A204.1 (cell line): ENCODE data around the gene GNS.

Source experiments
- FAIRE-seq: peaks from 2 replicates; lab custom pipeline; 2012; peaks lifted over from hg19 to GRCh38; lab: Jason Lieb, UNC

Gene GNS

DNA sequence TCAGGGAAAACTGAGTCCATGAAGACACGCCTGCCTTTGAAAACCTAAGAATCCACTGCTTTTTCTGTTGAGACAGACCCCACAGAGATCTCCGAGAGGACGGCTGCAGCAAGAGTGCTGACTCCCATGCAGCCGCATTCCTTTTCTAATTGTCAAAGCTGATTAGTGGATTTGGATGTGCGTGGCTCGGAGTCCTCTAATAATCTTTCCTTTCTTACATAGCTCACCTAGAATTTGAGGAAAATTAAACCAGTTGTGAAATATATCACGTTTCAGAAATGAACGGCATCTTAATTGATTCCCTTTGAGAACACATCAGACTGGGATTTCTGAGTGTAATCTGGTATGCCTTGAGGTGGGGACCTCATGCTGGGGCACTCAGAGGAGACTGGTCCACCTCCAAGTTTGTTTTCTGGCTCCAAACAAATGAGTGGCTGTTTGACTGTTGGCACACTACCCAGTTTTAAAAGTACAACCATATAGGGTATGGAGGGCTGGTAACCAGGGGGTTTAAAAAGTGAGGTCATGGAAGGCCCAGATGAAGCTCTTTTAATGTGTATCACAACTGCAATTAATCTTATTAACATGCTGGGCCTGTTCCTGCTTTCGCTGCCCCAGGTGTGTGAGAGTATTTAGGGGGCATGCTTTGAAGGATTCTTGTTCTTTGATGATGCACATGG lies 85.6 kb downstream of the GNS start:
- FAIRE-seq = no peak

- FAIRE-seq = no peak
Observed at GRCh38 chr12:64672925-64673409, 86.2 kb downstream of the GNS start.

DNA sequence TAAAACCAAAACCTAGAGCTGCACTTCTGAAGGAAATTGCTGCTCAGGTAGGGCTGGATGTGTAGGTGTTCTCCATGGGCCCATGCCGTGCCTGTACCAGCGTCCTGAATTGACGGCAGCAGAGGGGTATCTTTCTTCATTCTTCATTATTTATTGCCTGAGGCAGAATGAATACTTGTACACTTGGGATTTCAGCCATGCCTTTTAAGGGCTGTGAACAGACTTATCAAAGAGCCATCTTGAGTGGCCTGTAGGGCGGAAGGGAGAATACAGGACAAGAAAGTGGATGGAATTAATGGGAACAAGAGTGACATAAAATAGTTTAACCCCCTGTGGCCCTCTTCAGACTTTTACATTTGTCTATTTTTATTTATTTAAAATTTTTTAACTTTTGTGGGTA lies 87.5 kb downstream of the GNS start:
- no peak for FAIRE-seq

- no peak for FAIRE-seq
Observed at GRCh38 chr12:64670919-64671639, 88.1 kb downstream of the GNS start.

GRCh38 chr12:64670019-64670418 lies 89.2 kb downstream of the GNS start:
- no peak for FAIRE-seq

- no peak for FAIRE-seq
Observed at GRCh38 chr12:64669270-64669842, 89.8 kb downstream of the GNS start.

DNA sequence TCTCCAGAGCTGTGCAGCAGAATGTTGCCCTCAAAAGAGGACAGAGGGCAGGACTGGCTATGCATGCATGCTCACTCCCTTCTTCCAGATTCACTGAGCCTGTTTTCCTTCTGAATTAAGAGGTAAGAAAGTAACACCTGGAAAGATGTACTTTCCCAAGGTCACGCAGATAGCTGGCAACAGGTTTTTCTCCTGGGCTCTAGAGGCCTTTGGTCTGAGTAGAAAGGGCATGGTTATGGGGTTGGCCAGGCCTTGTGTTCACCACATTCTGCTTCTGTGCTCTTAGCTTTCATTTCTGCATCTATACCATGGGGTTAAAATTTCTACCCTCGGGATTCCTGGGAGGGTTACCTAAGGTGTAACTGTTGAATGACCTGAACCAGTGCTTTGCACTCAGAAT lies 91.4 kb downstream of the GNS start:
- no peak for FAIRE-seq

GRCh38 chr12:64666054-64666914 lies 92.9 kb downstream of the GNS start:
- no peak for FAIRE-seq

- FAIRE-seq = no peak
Observed at GRCh38 chr12:64665514-64665913, 93.7 kb downstream of the GNS start.
